GM13976 (cell line): Measurements from ENCODE around the gene PLEKHG1.

Experiments used
- DNase-seq: peaks from one replicate; pipeline ENCODE4 v3.0.0; 2012; ENCODE audit warnings: low spot score
- CTCF ChIP-seq: IDR thresholded peaks from 2 replicates; pipeline ENCODE4 v1.5.1; 2012; ENCODE audit warnings: borderline replicate concordance, mild to moderate bottlenecking; ENCODE audit not compliant: insufficient read depth; ENCODE audit errors: extremely low read depth, missing control alignments, control extremely low read depth
- in situ Hi-C: fragments of 300-500 bp; cut with MboI; formaldehyde crosslinking; loops from one replicate; pipeline ENCODE4 v1.12.0; 2022; ENCODE audit warnings: low sequenced_read_pairs, mixed read lengths, inconsistent platforms; ENCODE audit not compliant: unreplicated experiment

PLEKHG1 gene

GRCh38 chr6:150588888-150589499 lies 10.7 kb upstream of the PLEKHG1 start:
- in situ Hi-C loops = no loop called here
- DNase-seq = no peak
- no peak for TF ChIP-seq CTCF

GRCh38 chr6:150589852-150590251 lies 9.8 kb upstream of the PLEKHG1 start:
- TF ChIP-seq CTCF = no peak
- no peak for DNase-seq
- in situ Hi-C loops = no loop called here

- in situ Hi-C loops = no loop called here
- TF ChIP-seq CTCF = no peak
- no peak for DNase-seq
Observed at GRCh38 chr6:150590446-150590845, 9.2 kb upstream of the PLEKHG1 start.

- no peak for DNase-seq
- in situ Hi-C loops = no loop called here
- TF ChIP-seq CTCF = no peak
Observed at GRCh38 chr6:150592377-150592995, 7.2 kb upstream of the PLEKHG1 start.

- in situ Hi-C loops = no loop called here
- DNase-seq = no peak
- no peak for TF ChIP-seq CTCF
Observed at GRCh38 chr6:150593119-150593518, 6.6 kb upstream of the PLEKHG1 start.

- TF ChIP-seq CTCF = no peak
- no peak for DNase-seq
- in situ Hi-C loops = no loop called here
Observed at GRCh38 chr6:150596439-150596838, 3.2 kb upstream of the PLEKHG1 start.
